Measurements from ENCODE around the gene NINL.

The NINL gene

DNA sequence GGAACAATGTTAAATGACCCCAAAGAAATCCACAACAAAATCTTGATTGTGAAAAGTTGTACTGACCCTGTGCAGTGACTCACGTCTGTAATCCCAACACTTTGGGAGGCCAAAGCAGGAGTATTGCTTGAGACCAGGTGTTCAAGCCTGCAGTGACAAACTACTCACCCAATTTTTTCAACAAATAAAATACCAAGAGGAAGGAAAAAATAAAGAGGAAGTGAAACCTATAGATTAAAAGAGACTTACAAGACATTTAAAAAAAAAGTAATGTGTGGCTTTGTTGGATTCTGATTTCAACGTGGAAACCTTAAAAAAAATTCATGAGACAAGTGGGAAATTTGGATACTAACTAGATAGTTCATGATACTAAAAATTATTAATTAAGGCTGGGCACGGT, 146.0 kb downstream of the NINL start:
- peak; percentile 69 to 76 for ATAC-seq (replicated peaks)
- Mint-ChIP-seq H3K27ac (no peak overlapping the region), H3K36me3 (peaks cover 12 to 21% of the 10 kb centered on the region in 2 donors), H3K9me3 (no peaks in the 10 kb centered on the region), H3K27me3 (no peaks in the 10 kb centered on the region), H3K4me1 (peaks cover 5 to 8% of the 10 kb centered on the region in 2 donors), H3K4me3 (no peak overlapping the region)
- DNase-seq, result no peak

DNA sequence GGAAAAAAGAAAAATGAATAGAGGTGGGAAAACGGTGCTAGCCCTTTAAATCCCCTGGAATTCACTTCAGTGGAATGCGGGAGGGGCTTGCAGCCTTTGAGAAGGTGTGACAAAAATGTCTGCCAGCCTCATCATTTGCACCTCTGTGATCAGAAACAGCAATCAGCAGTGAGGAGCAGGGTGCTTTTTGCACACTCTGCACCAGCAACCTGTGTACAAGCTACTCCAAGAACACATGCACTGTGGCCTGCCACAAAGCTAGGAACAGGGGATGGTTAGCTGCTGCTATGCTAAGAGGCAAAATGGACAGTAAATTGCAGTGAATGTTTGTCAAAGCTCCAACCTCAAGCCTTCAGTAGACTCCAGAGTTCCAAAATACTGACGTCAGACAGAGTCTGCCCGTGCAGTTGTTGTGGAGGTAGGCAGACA, 148.2 kb downstream of the NINL start:
- H3K27me3 Mint-ChIP-seq, result no peaks in the 10 kb centered on the region
- H3K4me1 Mint-ChIP-seq, result peaks cover 5 to 8% of the 10 kb centered on the region in 2 donors
- H3K36me3 Mint-ChIP-seq, result peaks cover 16 to 28% of the 10 kb centered on the region in 2 donors
- H3K9me3 Mint-ChIP-seq, result no peaks in the 10 kb centered on the region
- H3K27ac Mint-ChIP-seq, result no peak overlapping the region
- DNase-seq, result no peak
- no peak overlapping the region for H3K4me3 Mint-ChIP-seq
- no peak for ATAC-seq (replicated peaks)

DNA sequence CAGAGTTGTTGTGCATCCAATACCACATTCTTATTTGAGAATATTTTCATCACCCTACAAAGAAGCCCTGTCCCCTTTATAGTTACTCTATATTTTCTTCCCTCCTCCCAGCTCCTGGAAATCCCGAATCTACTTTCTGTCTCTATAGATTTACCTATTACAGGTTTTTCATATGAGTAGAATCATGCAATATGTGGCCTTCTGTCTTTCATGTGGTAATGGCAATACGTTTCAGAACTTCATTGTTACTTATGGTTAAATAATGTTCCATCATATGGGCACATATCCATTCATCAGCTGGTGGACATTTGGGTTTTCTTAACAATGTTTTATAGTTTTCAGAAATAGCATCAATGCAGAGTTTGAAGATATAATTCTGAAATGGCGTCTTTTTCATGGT, 160.8 kb downstream of the NINL start:
- H3K9me3 Mint-ChIP-seq, result no peaks in the 10 kb centered on the region
- H3K27ac Mint-ChIP-seq, result no peak overlapping the region
- no peak for ATAC-seq (replicated peaks)
- H3K27me3 Mint-ChIP-seq, result no peaks in the 10 kb centered on the region
- no peak overlapping the region for H3K4me3 Mint-ChIP-seq
- H3K36me3 Mint-ChIP-seq, result peaks cover 17 to 20% of the 10 kb centered on the region in 2 donors
- no peaks in the 10 kb centered on the region for H3K4me1 Mint-ChIP-seq
- DNase-seq, result no peak

DNA sequence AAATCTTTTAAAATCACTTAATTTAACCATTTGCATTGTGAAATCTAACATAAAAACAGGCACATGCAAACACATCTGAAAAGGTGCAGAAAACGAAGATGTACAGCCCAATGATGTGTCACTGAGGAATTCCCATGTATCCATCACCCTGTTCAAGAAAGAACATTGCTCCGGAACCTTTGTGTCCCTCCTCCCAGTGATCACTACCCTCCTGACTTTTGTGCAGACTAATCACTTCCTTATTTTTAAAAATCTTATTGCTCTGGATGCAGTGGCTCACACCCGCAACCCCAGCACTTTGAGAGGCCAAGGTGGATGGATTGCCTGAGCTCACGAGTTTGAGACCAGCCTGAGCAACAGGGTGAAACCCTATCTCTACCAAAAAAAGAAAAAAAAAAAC, 163.3 kb downstream of the NINL start:
- no peaks in the 10 kb centered on the region for H3K4me1 Mint-ChIP-seq
- peaks cover 9 to 12% of the 10 kb centered on the region in 2 donors for H3K36me3 Mint-ChIP-seq
- DNase-seq (no peak), ATAC-seq (replicated peaks) (no peak)
- no peak overlapping the region for H3K27ac Mint-ChIP-seq
- H3K4me3 Mint-ChIP-seq, result no peak overlapping the region
- H3K27me3 Mint-ChIP-seq, result no peaks in the 10 kb centered on the region
- H3K9me3 Mint-ChIP-seq, result no peaks in the 10 kb centered on the region

DNA sequence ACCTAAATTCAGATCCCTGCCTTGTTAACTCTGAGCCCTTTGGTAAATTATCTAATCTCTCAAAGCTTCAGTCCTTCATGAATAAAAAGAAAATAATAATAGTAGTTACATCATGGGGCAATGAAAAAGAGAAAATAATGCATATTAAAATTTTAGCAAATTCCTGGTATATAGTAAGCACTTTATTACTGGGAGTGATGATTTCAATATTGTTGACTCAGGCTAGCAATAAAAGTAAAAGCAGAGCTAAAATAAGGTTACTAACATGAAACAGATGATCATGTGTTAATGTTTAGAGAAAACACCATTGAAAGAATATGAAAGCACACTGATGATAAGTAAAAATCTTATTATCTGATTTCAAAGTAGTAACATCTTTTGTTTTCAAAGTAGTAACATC, 164.2 kb downstream of the NINL start:
- no peak for ATAC-seq (replicated peaks)
- H3K4me3 Mint-ChIP-seq, result no peak overlapping the region
- no peaks in the 10 kb centered on the region for H3K9me3 Mint-ChIP-seq
- no peaks in the 10 kb centered on the region for H3K4me1 Mint-ChIP-seq
- no peaks in the 10 kb centered on the region for H3K27me3 Mint-ChIP-seq
- DNase-seq, result no peak
- peaks cover 6 to 7% of the 10 kb centered on the region in 2 donors for H3K36me3 Mint-ChIP-seq
- H3K27ac Mint-ChIP-seq, result no peak overlapping the region

DNA sequence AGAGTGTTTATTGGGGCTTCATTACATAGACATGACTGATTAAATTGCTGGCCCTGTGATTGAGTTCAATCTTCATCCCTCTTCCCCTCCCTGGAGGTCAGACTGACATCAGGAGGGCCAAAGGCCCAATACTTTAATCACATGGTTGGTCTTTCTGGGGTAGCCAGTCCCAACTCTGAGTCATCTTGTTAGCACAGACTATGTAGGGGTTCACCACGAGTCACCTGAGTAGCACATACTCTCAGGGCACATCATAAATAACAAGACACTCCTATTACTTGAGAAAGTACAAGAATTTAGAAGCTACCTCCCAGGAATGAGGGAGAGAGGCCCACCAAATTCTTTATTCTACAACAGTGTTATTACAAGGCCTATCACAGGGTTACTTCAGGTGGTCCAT, 166.6 kb downstream of the NINL start:
- no peaks in the 10 kb centered on the region for H3K27me3 Mint-ChIP-seq
- H3K36me3 Mint-ChIP-seq, result peaks cover 4 to 6% of the 10 kb centered on the region in 2 donors
- H3K9me3 Mint-ChIP-seq, result no peaks in the 10 kb centered on the region
- H3K4me1 Mint-ChIP-seq, result no peaks in the 10 kb centered on the region
- DNase-seq (no peak), ATAC-seq (replicated peaks) (no peak)
- no peak overlapping the region for H3K4me3 Mint-ChIP-seq
- no peak overlapping the region for H3K27ac Mint-ChIP-seq

DNA sequence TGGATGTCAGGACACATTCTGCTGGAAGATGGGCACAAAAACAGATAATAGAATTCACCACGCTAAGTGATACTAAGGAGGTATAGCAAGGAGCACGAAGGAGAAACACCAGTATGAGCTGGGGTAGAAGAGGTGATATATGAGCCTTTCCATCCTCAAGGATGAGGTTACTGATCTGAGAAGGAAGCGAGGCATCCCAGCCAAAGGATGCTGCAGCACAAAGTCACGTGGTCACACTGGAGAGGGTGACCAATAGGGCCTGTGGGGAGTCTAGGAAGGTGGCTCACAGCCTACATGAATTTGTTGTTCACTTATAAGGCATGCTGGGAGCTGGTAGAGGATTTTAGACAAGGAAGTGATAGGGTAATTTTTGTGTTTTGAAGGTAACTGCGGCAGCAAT, 176.4 kb downstream of the NINL start:
- Mint-ChIP-seq H3K4me1 (peaks cover 14 to 20% of the 10 kb centered on the region in 2 donors), H3K36me3 (peaks cover 6 to 8% of the 10 kb centered on the region in 2 donors), H3K9me3 (peaks cover 3 to 7% of the 10 kb centered on the region in 2 donors), H3K27ac (no peak overlapping the region), H3K27me3 (no peaks in the 10 kb centered on the region), H3K4me3 (peak overlapping the region; percentile 85 to 95)
- ATAC-seq (replicated peaks) (no peak), DNase-seq (no peak)

DNA sequence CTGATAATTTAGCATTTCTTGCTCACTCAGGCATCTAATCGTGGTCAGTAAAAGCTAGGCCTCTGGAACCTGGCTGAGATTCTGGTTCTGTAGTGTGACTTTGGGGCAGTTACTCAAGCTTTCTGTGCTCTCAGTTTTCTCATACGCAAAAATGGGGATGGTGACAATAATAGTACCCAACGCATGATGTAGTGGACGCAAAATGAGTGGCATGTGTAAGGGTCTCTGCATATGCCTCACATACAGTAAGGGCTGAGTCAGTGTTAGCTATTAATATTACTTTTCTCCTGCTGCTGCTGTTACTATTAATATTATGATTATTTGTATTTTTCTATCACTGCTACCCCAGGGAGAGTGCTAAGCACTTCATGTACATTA, 177.2 kb downstream of the NINL start:
- DNase-seq, result no peak
- peaks cover 8 to 10% of the 10 kb centered on the region in 2 donors for H3K9me3 Mint-ChIP-seq
- H3K4me3 Mint-ChIP-seq, result peak overlapping the region; percentile 85 to 95
- H3K4me1 Mint-ChIP-seq, result peaks cover 14 to 20% of the 10 kb centered on the region in 2 donors
- H3K27me3 Mint-ChIP-seq, result no peaks in the 10 kb centered on the region
- ATAC-seq (replicated peaks), result no peak
- H3K36me3 Mint-ChIP-seq, result peaks cover 3 to 9% of the 10 kb centered on the region in 2 donors
- H3K27ac Mint-ChIP-seq, result peak overlapping the region; percentile 95

DNA sequence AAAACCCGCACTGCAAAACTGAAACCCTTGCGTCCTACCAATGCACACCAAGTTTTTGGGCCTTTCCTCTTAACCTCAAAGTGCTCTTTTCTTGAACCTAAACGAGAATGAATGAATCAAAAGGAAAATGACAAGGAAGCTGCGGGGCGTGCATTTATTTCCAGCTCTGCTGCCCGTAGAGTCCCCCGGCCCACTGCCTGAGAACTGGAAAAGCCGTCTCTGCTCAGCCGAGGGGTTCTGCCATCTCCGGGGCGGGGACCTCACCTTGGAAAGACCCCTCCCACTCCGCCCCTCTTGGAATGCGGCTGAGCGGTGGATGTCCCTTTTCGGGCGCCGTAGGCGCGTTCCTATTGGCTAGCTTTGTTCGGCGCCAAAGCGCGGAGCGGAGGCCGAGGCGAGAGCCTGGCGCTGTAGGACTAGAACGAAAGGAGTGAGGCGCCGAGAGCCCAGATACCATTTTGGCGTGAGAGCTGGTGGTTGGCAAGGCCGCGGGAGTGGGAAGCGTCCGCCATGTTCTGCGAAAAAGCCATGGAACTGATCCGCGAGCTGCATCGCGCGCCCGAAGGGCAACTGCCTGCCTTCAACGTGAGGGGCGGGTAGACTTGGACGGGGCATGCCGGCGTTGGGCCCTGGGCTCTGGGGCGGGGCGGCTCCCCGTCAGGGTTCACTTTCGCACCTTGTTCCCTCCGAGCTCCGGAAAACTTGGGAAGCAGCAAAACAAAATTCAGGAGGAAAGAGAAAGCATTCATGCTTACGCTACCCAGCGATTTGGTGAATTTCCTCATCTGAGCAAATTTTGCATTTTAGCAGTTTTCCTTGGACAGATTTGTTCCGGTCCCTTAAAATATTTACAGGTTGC, 177.8 kb downstream of the NINL start, which contains the start of gene GINS1:
GINS1 (plus strand) TSS at position 363 of the 859 bp plus-strand sequence; CDS start at position 511, 148 bp downstream.
- DNase-seq (peak; percentile 82), ATAC-seq (replicated peaks) (peak; percentile 91 to 96)
- Mint-ChIP-seq H3K4me3 (peak within 1 kb of the TSS; percentile 85 to 95), H3K36me3 (peaks cover 3 to 12% of the 10 kb centered on the region in 2 donors), H3K4me1 (peaks cover 14 to 20% of the 10 kb centered on the region in 2 donors), H3K27me3 (no peaks in the 10 kb centered on the region), H3K27ac (peak within 1 kb of the TSS; percentile 95), H3K9me3 (peaks cover 10 to 14% of the 10 kb centered on the region in 2 donors)

All from stimulated activated naive B cell treated with anti-CD40 and anti-IgM and Interleukin-4, amounts not matched to agents 10 μg/mL and 1 μg/mL and 100 μg/mL, for 72 hours (primary cell).